GM21515 (cell line): ENCODE data around the gene ELP6.
"Not testable (repeated sequence)": the region's sequence is repeated elsewhere in the genome, so short reads cannot be mapped to it uniquely, and the experiment has no call there.

Experiments
- ATAC-seq: cut with Tn5 transposase; IDR thresholded peaks from one replicate; pipeline ENCODE4 v1.9.1; 2021; ENCODE audit not compliant: unreplicated experiment

Gene ELP6

GRCh38 chr3:47512416-47513124, 942 bp downstream of the ELP6 start:
- peak; percentile 7 for ATAC-seq

GRCh38 chr3:47505267-47505666, 8.2 kb downstream of the ELP6 start:
- not testable (repeated sequence) for ATAC-seq

- ATAC-seq: no peak
These were observed 9.4 kb downstream of the ELP6 start for GRCh38 chr3:47504113-47504512.

- no peak for ATAC-seq
These were observed 10.5 kb downstream of the ELP6 start for GRCh38 chr3:47503033-47503432.

- ATAC-seq: no peak
These were observed 16.6 kb downstream of the ELP6 start for GRCh38 chr3:47496892-47497291.

- no peak for ATAC-seq
These were observed 17.6 kb downstream of the ELP6 start for GRCh38 chr3:47495886-47496285.

GRCh38 chr3:47495111-47495510, 18.4 kb downstream of the ELP6 start:
- ATAC-seq: no peak

GRCh38 chr3:47491777-47492176, 21.7 kb downstream of the ELP6 start:
- ATAC-seq: no peak

GRCh38 chr3:47491186-47491585, 22.3 kb downstream of the ELP6 start:
- no peak for ATAC-seq

- ATAC-seq: no peak
These were observed 26.2 kb downstream of the ELP6 start for GRCh38 chr3:47487265-47487664.

GRCh38 chr3:47485812-47486211, 27.7 kb downstream of the ELP6 start:
- no peak for ATAC-seq

GRCh38 chr3:47482366-47482765, 31.1 kb downstream of the ELP6 start:
- no peak for ATAC-seq

- ATAC-seq: not testable (repeated sequence)
These were observed 31.7 kb downstream of the ELP6 start for GRCh38 chr3:47481763-47482162.

GRCh38 chr3:47480267-47480666, 33.2 kb downstream of the ELP6 start:
- ATAC-seq: not testable (repeated sequence)

- ATAC-seq: no peak
These were observed 33.7 kb downstream of the ELP6 start for GRCh38 chr3:47479826-47480160.

- ATAC-seq: no peak
These were observed 35.5 kb downstream of the ELP6 start for GRCh38 chr3:47478022-47478421.

GRCh38 chr3:47476644-47477199, 36.8 kb downstream of the ELP6 start:
- ATAC-seq: no peak

GRCh38 chr3:47476330-47476626, 37.2 kb downstream of the ELP6 start:
- ATAC-seq: no peak

- ATAC-seq: peak; percentile 83
These were observed 37.8 kb downstream of the ELP6 start, which contains the start of gene SCAP for GRCh38 chr3:47475570-47476329. TSS of gene SCAP (minus strand) at chr3:47475941. CDS start at chr3:47442993, 32,948 bp downstream.

GRCh38 chr3:47475029-47475569, 38.4 kb downstream of the ELP6 start:
- ATAC-seq: no peak

- no peak for ATAC-seq
These were observed 40.1 kb downstream of the ELP6 start for GRCh38 chr3:47473391-47473790.

- ATAC-seq: no peak
These were observed 43.9 kb downstream of the ELP6 start for GRCh38 chr3:47469616-47470015.
